ENCODE data around the gene EEPD1.
"Not testable (repeated sequence)": the region's sequence is repeated elsewhere in the genome, so short reads cannot be mapped to it uniquely, and the experiment has no call there.

DNA sequence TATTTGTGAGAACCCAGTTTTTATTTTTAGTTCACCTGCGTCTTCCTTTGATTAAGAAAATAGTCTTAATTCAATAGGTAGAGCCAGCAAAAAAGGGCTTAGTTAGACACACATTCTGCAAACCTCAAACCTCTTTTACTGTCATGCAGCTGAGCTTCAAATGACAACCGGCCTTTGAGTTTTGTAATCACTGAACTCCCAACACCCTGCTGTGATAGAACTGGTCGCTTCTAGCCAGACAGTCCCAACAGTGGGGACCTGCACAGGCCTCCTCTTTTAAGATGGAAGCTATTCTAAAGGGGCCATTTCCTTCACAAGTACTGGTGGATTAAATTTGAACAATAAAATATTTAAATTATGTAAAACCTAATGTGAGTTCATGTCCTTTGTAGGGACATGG lies 90.3 kb downstream of the EEPD1 start:
- TF ChIP-seq, protein P1, sequence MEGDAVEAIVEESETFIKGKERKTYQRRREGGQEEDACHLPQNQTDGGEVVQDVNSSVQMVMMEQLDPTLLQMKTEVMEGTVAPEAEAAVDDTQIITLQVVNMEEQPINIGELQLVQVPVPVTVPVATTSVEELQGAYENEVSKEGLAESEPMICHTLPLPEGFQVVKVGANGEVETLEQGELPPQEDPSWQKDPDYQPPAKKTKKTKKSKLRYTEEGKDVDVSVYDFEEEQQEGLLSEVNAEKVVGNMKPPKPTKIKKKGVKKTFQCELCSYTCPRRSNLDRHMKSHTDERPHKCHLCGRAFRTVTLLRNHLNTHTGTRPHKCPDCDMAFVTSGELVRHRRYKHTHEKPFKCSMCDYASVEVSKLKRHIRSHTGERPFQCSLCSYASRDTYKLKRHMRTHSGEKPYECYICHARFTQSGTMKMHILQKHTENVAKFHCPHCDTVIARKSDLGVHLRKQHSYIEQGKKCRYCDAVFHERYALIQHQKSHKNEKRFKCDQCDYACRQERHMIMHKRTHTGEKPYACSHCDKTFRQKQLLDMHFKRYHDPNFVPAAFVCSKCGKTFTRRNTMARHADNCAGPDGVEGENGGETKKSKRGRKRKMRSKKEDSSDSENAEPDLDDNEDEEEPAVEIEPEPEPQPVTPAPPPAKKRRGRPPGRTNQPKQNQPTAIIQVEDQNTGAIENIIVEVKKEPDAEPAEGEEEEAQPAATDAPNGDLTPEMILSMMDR (IDR thresholded peaks at IDR 0.05): not testable (repeated sequence)
- not testable (repeated sequence) for TF ChIP-seq POLR2A (IDR thresholded peaks at IDR 0.05)

All from Peyer's patch (tissue), 4 donors.